GM18873 (cell line): ENCODE measurements around the gene CAMKMT.
"Not testable (repeated sequence)": the region's sequence is repeated elsewhere in the genome, so short reads cannot be mapped to it uniquely, and the experiment has no call there.

Experiments
- ATAC-seq: cut with Tn5 transposase; IDR thresholded peaks from one replicate; pipeline ENCODE4 v1.9.1; 2021; ENCODE audit warnings: mild to moderate bottlenecking, moderate library complexity, moderate number of reproducible peaks; ENCODE audit not compliant: unreplicated experiment, low FRiP score

Gene CAMKMT

GRCh38 chr2:44579837-44580230 lies 218.1 kb downstream of the CAMKMT start:
- ATAC-seq: no peak

DNA sequence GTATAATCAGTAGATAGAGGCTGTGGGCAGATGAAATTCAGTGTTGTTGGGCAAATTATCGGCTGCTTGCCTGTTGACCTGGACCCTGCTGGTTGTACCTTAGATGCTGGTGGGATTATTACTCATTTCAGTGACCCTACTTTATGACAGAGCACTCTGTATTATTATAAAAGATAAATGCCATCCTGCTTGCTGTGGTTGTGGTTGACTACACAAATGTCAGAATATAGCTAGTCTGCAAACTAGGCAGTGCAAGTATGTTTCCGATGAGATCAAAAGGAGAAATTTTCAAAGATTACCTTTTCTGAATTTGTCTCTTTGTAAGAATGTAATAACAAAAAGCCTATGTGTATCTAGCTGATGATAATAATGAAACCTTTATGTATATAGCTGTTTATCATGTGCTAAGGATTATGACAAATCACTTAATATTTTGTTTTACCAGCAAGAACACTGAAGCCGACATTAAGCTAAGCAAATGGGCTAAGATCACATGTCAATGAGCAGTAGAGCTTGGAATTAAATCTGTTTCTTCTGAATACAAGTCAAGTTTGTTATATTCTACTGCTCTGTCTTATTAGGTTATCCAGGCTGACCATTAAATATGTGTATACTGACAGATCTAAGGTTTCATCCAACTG lies 219.2 kb downstream of the CAMKMT start:
- no peak for ATAC-seq

DNA sequence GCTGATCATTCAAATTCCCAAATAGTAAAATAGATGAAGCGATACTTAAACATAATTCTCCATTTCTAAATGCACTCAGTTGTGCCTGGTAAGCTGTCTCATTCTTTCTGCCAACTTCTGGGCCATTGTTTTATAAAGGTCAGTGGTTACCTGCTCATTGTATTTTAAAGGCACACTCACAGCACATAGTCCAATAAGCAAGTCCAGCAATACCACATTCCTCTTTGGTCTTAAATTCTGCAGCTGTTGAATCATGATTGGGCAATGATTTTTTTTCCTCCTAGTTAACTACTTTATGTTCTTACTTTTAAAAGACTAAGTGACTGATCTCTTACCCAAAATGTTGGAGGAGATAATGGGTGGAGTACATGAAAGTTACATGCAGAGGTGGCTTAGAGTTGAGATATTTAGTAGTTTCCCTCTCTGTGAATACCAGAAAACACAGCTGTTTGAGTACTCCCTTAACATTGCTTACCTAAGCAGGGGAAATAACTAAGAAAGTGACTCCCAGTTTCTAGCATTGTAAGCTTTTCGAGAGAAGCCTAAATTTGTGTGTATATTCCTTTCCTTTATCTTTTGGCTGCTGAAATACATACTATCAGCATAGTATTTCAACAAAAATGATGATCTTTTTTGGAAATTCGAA lies 220.7 kb downstream of the CAMKMT start:
- no peak for ATAC-seq

DNA sequence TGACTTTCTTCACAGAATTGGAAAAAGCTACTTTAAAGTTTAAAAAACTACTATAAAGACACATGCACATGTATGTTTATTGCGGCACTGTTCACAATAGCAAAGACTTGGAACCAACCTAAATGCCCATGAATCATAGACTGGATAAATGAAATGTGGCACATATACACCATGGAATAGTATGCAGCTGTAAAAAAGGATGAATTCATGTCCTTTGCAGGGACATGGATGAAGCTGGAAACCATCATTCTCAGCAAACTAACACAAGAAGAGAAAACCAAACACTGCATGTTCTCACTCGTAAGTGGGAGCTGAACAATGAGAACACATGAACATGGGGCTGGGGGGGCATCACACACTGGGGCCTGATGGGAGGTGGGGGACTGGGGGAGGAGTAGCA lies 233.9 kb downstream of the CAMKMT start:
- not testable (repeated sequence) for ATAC-seq

- ATAC-seq: no peak
Observed at GRCh38 chr2:44596537-44597320, 235.0 kb downstream of the CAMKMT start.

DNA sequence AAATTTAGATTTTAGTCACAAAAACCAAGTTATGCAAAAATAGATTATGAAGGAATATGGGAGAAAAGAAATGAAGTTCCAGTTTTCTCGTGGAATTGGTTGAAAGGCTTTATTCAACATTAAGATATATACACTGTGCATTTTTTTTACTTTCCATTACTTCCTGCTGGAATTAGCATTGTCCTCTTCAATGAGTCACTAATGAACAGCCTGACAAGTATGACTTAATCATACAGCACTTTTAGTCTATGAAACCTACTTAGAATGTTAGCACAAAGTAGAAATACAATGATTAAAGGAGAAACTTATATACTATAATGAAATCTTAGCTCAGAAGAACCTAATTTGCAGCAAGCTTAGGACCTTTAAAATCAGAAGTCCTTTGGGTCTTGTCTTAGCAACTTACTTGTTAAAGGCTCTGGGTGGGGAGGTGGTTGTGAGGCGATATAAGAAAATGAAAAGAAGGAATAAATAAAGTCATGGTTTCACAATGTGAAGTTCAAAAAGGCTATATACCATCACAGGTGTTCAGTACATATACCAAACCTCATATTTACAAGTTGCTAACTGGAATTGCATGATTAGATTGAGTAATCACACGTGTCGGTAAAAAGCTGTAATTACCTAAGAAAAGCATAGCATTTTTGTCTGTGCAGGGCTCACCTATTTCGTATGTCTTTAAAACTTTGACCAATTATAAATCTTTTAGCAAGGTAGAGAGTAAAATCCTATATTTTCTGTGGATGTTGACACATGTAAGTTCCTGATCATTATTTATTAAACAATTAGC lies 236.8 kb downstream of the CAMKMT start:
- ATAC-seq: no peak

GRCh38 chr2:44599130-44599529 lies 237.4 kb downstream of the CAMKMT start:
- ATAC-seq: no peak

GRCh38 chr2:44602446-44602845 lies 240.7 kb downstream of the CAMKMT start:
- no peak for ATAC-seq

- no peak for ATAC-seq
Observed at GRCh38 chr2:44605511-44605910, 243.8 kb downstream of the CAMKMT start.

DNA sequence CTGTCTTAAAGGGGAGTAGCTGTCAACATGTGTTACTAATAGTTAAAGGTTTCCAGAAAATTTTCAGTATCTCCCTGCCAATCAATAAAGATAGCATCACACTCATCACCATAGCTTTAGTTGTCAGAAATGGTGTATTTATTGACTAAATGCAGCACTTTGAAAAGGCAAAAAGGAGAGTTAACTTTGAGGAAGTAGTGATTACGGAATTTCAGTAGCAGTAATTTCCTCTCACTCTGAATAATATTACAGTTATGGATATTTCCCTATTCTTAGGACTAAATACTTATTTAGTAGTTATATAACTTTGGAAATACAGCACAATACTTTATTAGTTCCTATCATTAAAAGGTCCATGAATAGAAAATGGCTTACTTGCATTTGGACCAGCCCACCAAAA lies 250.5 kb downstream of the CAMKMT start:
- ATAC-seq: no peak

- no peak for ATAC-seq
Observed at GRCh38 chr2:44614940-44615339, 253.2 kb downstream of the CAMKMT start.

DNA sequence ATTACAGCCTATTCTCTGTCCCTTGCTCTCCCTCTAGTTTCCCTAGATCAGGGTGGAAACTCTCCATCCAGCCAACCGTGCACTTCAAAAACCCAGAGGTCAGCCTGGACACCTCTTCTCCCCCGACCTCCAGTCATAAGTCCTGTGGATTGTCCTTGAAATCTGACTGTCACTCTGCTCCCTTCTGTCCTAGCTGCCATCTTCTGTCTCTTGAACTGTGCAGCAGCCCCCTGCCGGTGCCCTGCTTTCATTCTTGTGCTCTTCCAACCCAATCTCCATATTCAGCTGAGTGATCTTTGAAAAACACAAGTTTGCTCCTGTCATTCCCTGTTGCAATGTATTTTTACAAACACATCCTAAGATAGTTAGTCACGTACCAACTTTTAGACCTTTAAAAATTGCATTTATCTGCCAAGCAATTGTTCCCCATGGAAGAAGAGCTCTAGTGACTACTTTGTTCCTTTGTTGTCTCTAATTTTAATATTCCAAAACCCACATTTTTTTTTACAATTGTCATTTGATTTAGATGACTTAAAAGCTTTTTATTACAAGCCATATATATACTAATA lies 254.3 kb downstream of the CAMKMT start:
- ATAC-seq: no peak

GRCh38 chr2:44616667-44617155 lies 255.0 kb downstream of the CAMKMT start:
- ATAC-seq: peak; percentile 78

DNA sequence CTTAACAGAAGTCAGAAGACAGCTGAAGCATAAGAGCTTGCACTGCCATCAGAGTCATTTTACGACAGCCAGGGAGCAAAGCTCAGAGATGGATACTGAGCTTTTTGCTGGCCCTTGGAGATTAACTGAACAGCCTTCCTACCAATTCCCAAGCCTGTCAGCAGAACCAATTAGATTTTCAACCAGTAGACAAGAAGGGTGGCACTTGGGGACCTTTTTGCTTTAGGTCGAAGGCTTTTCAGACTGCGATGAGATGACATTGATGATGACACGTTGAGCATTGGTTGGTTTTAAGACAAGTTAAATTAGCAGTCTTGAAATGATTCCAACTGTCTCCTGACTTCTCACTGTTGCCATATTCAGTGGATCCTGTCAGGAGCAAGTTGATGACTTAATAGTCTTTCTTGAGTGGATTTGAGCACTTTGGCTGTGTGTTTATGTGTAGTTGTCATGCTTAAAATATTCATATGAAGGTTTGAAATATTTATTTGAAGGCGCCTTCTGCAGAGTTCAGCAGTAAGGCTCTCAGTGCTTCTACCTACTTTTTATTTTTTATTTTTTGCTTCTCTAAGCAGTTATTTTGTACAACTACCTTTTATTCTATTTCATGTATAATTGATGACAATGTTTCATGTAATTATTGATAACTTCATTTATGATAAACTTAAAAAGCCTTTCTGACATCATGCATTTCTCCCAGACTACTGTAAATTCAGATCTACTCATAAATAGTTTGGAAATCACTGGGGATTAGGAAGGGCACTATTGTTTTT lies 256.7 kb downstream of the CAMKMT start:
- ATAC-seq: no peak

- ATAC-seq: no peak
Observed at GRCh38 chr2:44620189-44620990, 258.6 kb downstream of the CAMKMT start.

DNA sequence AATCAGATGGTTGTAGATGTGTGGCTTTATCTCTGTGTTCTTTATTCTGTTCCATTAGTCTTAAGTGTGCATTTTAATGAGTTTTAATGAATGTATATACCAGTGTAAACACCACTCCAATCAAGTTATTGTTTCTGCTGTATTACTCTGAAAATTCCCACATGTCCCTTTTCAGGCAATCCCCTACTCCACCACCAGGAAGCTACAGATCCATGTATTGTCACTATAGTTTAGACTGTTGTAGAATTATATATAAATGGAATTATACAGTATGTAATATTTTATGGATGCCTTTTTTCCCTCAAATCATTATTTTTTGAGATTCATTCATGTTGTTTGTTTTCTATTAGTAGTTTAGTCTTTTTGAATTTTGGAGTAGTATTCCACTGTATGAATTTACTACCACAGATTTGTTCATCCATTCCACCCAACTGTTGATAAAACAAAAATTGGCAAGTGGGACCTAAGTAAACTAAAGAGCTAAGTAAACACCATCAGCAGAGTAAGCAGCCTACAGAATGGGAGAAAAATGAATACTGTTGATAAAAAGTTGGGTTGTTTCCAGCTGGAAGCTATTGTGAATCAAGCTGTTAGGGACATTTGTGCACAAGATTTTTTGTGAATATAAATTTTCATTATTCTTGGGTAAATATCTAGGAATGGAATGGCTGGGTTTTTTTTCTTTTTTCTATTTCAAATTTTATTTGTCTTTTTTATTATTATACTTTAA lies 262.0 kb downstream of the CAMKMT start:
- ATAC-seq: no peak

GRCh38 chr2:44628297-44628696 lies 266.6 kb downstream of the CAMKMT start:
- ATAC-seq: no peak
